SK-N-MC (cell line): Measurements from ENCODE around the gene B3GNT9.

ENCODE experiments used
- DNase-seq: peaks from one replicate; pipeline ENCODE4 v3.0.0-alpha.2; 2011; ENCODE audit warnings: low read depth, low spot score
- H3K27ac ChIP-seq: fragments of 200-600 bp; sonication (generic); 2 replicates; pipeline ENCODE4 v1.5.1; 2016; ENCODE audit warnings: mixed run types
- H3K36me3 ChIP-seq: fragments of 200-600 bp; sonication (generic); 2 replicates; pipeline ENCODE4 v1.6.1; 2017; ENCODE audit warnings: antibody characterized with exemption, low read length, mixed read lengths; ENCODE audit not compliant: insufficient read depth
- H3K4me3 ChIP-seq: fragments of 200-600 bp; sonication (generic); 2 replicates; pipeline ENCODE4 v1.5.1; 2016
- H3K9ac ChIP-seq: fragments of 200-600 bp; sonication (generic); 2 replicates; pipeline ENCODE4 v1.8.0; 2017; ENCODE audit warnings: mixed run types, mixed read lengths; ENCODE audit not compliant: insufficient read length
- H3K9me3 ChIP-seq: fragments of 200-600 bp; sonication (generic); 2 replicates; pipeline ENCODE4 v1.6.1; 2017; ENCODE audit warnings: low read depth, mild to moderate bottlenecking, antibody characterized with exemption, low read length, moderate library complexity, mixed read lengths
- EZH2 ChIP-seq: fragments of 200-600 bp; sonication (generic); IDR thresholded peaks from one replicate; pipeline ENCODE4 v1.6.1; 2017; ENCODE audit warnings: antibody characterized with exemption
- FOXP2 ChIP-seq: optimal IDR thresholded peaks from 2 replicates; pipeline ENCODE3; 2011; ENCODE audit warnings: mild to moderate bottlenecking, moderate library complexity; ENCODE audit not compliant: insufficient read depth; ENCODE audit errors: extremely low read length, control extremely low read depth
- POLR2AphosphoS5 ChIP-seq: IDR thresholded peaks from 2 replicates; pipeline ENCODE4 v1.6.1; 2012; ENCODE audit warnings: mild to moderate bottlenecking, low read depth, low read length, borderline replicate concordance

The B3GNT9 gene

GRCh38 chr16:67117716-67118115 lies 33.1 kb downstream of the B3GNT9 start:
- no peak overlapping the region for H3K4me3 ChIP-seq
- H3K36me3 ChIP-seq, result peaks cover 3% of the 10 kb centered on the region; the same call in 1 of the 2 replicates
- H3K9me3 ChIP-seq, result no peaks in the 10 kb centered on the region
- TF ChIP-seq POLR2AphosphoS5, result no peak
- no peak for TF ChIP-seq EZH2
- no peak for TF ChIP-seq FOXP2
- no peak for DNase-seq
- no peak overlapping the region for H3K27ac ChIP-seq
- H3K9ac ChIP-seq, result no peak overlapping the region

GRCh38 chr16:67116388-67117311 lies 34.1 kb downstream of the B3GNT9 start:
- no peak overlapping the region for H3K4me3 ChIP-seq
- DNase-seq, result no peak
- H3K27ac ChIP-seq, result no peak overlapping the region
- no peak for TF ChIP-seq FOXP2
- TF ChIP-seq EZH2, result no peak
- no peak for TF ChIP-seq POLR2AphosphoS5
- no peaks in the 10 kb centered on the region for H3K36me3 ChIP-seq
- no peaks in the 10 kb centered on the region for H3K9me3 ChIP-seq
- H3K9ac ChIP-seq, result no peak overlapping the region

GRCh38 chr16:67115639-67116038 lies 35.2 kb downstream of the B3GNT9 start:
- Histone ChIP-seq H3K9me3 (no peaks in the 10 kb centered on the region), H3K36me3 (no peaks in the 10 kb centered on the region), H3K4me3 (no peak overlapping the region), H3K9ac (no peak overlapping the region), H3K27ac (no peak overlapping the region)
- DNase-seq, result no peak
- TF ChIP-seq FOXP2 (no peak), EZH2 (no peak), POLR2AphosphoS5 (no peak)

- TF ChIP-seq POLR2AphosphoS5 (no peak), EZH2 (no peak), FOXP2 (no peak)
- Histone ChIP-seq H3K9ac (no peak overlapping the region), H3K27ac (no peak overlapping the region)
These were observed 36.0 kb downstream of the B3GNT9 start for GRCh38 chr16:67114793-67115192.

GRCh38 chr16:67112591-67113399 lies 38.0 kb downstream of the B3GNT9 start:
- no peak overlapping the region for H3K4me3 ChIP-seq
- no peak for TF ChIP-seq EZH2
- no peak for TF ChIP-seq FOXP2
- no peaks in the 10 kb centered on the region for H3K9me3 ChIP-seq
- no peak overlapping the region for H3K27ac ChIP-seq
- no peaks in the 10 kb centered on the region for H3K36me3 ChIP-seq
- no peak overlapping the region for H3K9ac ChIP-seq
- no peak for DNase-seq

More at GRCh38 chr16:67114793-67115192, 36.0 kb downstream of the B3GNT9 start:
- no peaks in the 10 kb centered on the region for H3K36me3 ChIP-seq
- H3K4me3 ChIP-seq, result no peak overlapping the region
- H3K9me3 ChIP-seq, result no peaks in the 10 kb centered on the region
- DNase-seq, result no peak

DNA sequence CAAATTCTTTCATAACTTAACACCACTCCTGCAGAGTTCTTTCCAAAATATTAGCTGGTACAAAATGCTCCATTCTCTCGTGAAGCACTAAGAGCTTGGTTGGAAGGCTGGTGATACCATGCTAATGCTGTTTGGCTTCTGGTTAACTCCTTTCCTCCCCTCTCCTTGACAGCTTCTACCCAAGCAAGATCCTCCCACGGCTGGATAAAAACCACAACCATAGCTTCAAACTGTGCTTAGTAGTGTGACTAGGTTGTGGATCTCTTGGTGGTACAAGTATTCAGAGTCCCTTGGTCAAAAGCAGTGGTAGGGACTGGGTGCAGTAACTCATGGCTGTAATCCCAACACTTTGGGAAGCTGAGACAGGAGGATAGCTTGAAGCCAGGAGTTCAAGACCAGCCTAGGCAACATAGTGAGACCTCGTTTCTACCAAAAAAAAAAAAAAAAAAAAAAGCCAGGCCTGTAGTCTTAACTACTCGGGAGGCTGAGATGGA lies 38.8 kb downstream of the B3GNT9 start:
- no peaks in the 10 kb centered on the region for H3K36me3 ChIP-seq
- no peak for DNase-seq

GRCh38 chr16:67109407-67110135 lies 41.2 kb downstream of the B3GNT9 start, which contains the start of gene PHAF1:
Gene PHAF1 (plus strand): TSS chr16:67109941. CDS start chr16:67110176, 235 bp downstream.
- Histone ChIP-seq H3K27ac (no peak within 1 kb of the TSS), H3K9me3 (no peaks in the 10 kb centered on the region), H3K36me3 (no peaks in the 10 kb centered on the region), H3K9ac (peak within 1 kb of the TSS; percentile 86), H3K4me3 (peak within 1 kb of the TSS; percentile 85)
- peak; percentile 18 for DNase-seq
- TF ChIP-seq FOXP2, result no peak
- no peak for TF ChIP-seq EZH2
- TF ChIP-seq POLR2AphosphoS5, result peak; percentile 84

More for the DNA sequence above, 38.8 kb downstream of the B3GNT9 start:
- TF ChIP-seq EZH2 (no peak), FOXP2 (no peak), POLR2AphosphoS5 (no peak)
- Histone ChIP-seq H3K9ac (no peak overlapping the region), H3K4me3 (no peak overlapping the region), H3K27ac (no peak overlapping the region), H3K9me3 (no peaks in the 10 kb centered on the region)

GRCh38 chr16:67108931-67109406 lies 41.8 kb downstream of the B3GNT9 start:
- H3K9me3 ChIP-seq, result no peaks in the 10 kb centered on the region
- no peak for DNase-seq
- TF ChIP-seq FOXP2 (no peak), POLR2AphosphoS5 (no peak), EZH2 (no peak)
- H3K27ac ChIP-seq, result no peak overlapping the region
- H3K4me3 ChIP-seq, result peak overlapping the region; percentile 85
- peak overlapping the region; percentile 63 for H3K9ac ChIP-seq
- no peaks in the 10 kb centered on the region for H3K36me3 ChIP-seq
